Astrocyte (in vitro differentiated cells and primary cell): ENCODE measurements around the gene RAN. TPM values are rescaled to one million over a fixed set of nuclear protein-coding genes. Genes with fewer than 3 reads are reported as not detected.
A peak's percentile ranks its signal among the peaks of the same experiment; 100 is the strongest.

Experiments used
- DNase-seq: peaks from one replicate; pipeline ENCODE4 v3.0.0-alpha.2; 2010; ENCODE audit warnings: low read depth
- FAIRE-seq: peaks from 2 replicates; lab custom pipeline; 2011; peaks lifted over from hg19 to GRCh38; lab: Jason Lieb, UNC
- H2AFZ ChIP-seq: 2 replicates; pipeline ENCODE4 v1.6.0; 2012; ENCODE audit warnings: low read depth, low read length, inconsistent platforms
- H3K27ac ChIP-seq: 2 replicates; pipeline ENCODE4 v1.5.1; 2011; ENCODE audit warnings: low read depth, low read length, inconsistent platforms
- H3K27me3 ChIP-seq: 2 replicates; pipeline ENCODE4 v1.6.0; 2011; ENCODE audit warnings: low read length, inconsistent platforms; ENCODE audit not compliant: insufficient read depth
- H3K36me3 ChIP-seq: 2 replicates; pipeline ENCODE4 v1.5.1; 2011; ENCODE audit warnings: low read length, inconsistent platforms; ENCODE audit not compliant: insufficient read depth
- H3K4me1 ChIP-seq: 2 replicates; pipeline ENCODE4 v1.5.1; 2011; ENCODE audit warnings: low read length, inconsistent platforms; ENCODE audit not compliant: insufficient read depth
- H3K4me2 ChIP-seq: 2 replicates; pipeline ENCODE4 v1.6.0; 2012; ENCODE audit warnings: low read length, inconsistent platforms
- H3K4me3 ChIP-seq: 2 replicates; pipeline ENCODE4 v1.5.1; 2011; ENCODE audit warnings: low read depth, mild to moderate bottlenecking, low read length, inconsistent platforms; ENCODE audit not compliant: insufficient read depth
- H3K79me2 ChIP-seq: 2 replicates; pipeline ENCODE4 v1.6.0; 2012; ENCODE audit warnings: mild to moderate bottlenecking, low read length, inconsistent platforms; ENCODE audit not compliant: insufficient read depth
- H3K9ac ChIP-seq: 2 replicates; pipeline ENCODE4 v1.6.0; 2012; ENCODE audit warnings: mild to moderate bottlenecking, low read length, inconsistent platforms
- H3K9me3 ChIP-seq: 2 replicates; pipeline ENCODE4 v1.5.1; 2012; ENCODE audit warnings: low read depth, mild to moderate bottlenecking, low read length, inconsistent platforms; ENCODE audit not compliant: insufficient read depth
- H4K20me1 ChIP-seq: 2 replicates; pipeline ENCODE4 v1.6.0; 2012; ENCODE audit warnings: low read length, inconsistent platforms; ENCODE audit not compliant: insufficient read depth
- H3K27ac Mint-ChIP-seq: one replicate; pipeline ENCODE4 v1.8.0; 2021; ENCODE audit warnings: mild to moderate bottlenecking, mixed read lengths; ENCODE audit not compliant: unreplicated experiment
- H3K27me3 Mint-ChIP-seq: one replicate; pipeline ENCODE4 v1.8.0; 2021; ENCODE audit warnings: low read depth, mixed read lengths; ENCODE audit not compliant: unreplicated experiment
- H3K36me3 Mint-ChIP-seq: one replicate; pipeline ENCODE4 v1.8.0; 2021; ENCODE audit warnings: low read depth, mixed read lengths; ENCODE audit not compliant: unreplicated experiment
- H3K4me1 Mint-ChIP-seq: one replicate; pipeline ENCODE4 v1.8.0; 2021; ENCODE audit warnings: low read depth, mixed read lengths; ENCODE audit not compliant: unreplicated experiment
- H3K4me3 Mint-ChIP-seq: one replicate; pipeline ENCODE4 v1.8.0; 2021; ENCODE audit warnings: mild to moderate bottlenecking, moderate library complexity, mixed read lengths; ENCODE audit not compliant: unreplicated experiment
- H3K9me3 Mint-ChIP-seq: one replicate; pipeline ENCODE4 v1.8.0; 2021; ENCODE audit warnings: mild to moderate bottlenecking, mixed read lengths; ENCODE audit not compliant: unreplicated experiment
- EZH2 ChIP-seq: IDR thresholded peaks from 2 replicates; pipeline ENCODE4 v1.6.1; 2012; ENCODE audit warnings: mild to moderate bottlenecking, low read length, inconsistent platforms; ENCODE audit not compliant: insufficient read depth
- total RNA-seq: library from RNA; stranded (reverse); gene quantifications from 2 replicates; pipeline ENCODE4 v1.2.1, GENCODE V29; 2021
- TF ChIP-seq, protein P1 (sequence below): IDR thresholded peaks from 2 replicates; pipeline ENCODE4 v1.5.1; 2011; ENCODE audit warnings: low read depth, mild to moderate bottlenecking, inconsistent platforms, low read length, moderate library complexity; ENCODE audit not compliant: insufficient read depth

Gene RAN
- total RNA-seq, 1 donor from 2014 or later: 872 TPM

- Histone ChIP-seq H3K36me3 (peaks cover 44% of the 10 kb centered on the region), H3K27ac (peak overlapping the region; percentile 82), H2AFZ (no peak overlapping the region), H3K4me3 (peak overlapping the region; percentile 91), H3K9me3 (no peaks in the 10 kb centered on the region), H3K9ac (peak overlapping the region; percentile 98), H3K79me2 (peaks cover 37% of the 10 kb centered on the region), H3K4me2 (peak overlapping the region; percentile 96), H4K20me1 (peaks cover 51% of the 10 kb centered on the region), H3K4me1 (peaks cover 19% of the 10 kb centered on the region), H3K27me3 (no peaks in the 10 kb centered on the region)
- TF ChIP-seq EZH2: no peak
- peak; percentile 48 for DNase-seq
- H3K27me3 Mint-ChIP-seq: no peaks in the 10 kb centered on the region
- H3K4me3 Mint-ChIP-seq: peak overlapping the region; percentile 96
- H3K36me3 Mint-ChIP-seq: peaks cover 25% of the 10 kb centered on the region
- peaks cover 16% of the 10 kb centered on the region for H3K4me1 Mint-ChIP-seq
- H3K27ac Mint-ChIP-seq: peak overlapping the region; percentile 85
- FAIRE-seq: no peak
- no peaks in the 10 kb centered on the region for H3K9me3 Mint-ChIP-seq
These were observed 572 bp downstream of the RAN start for GRCh38 chr12:130872179-130873096.

- Histone ChIP-seq H4K20me1 (peaks cover 58% of the 10 kb centered on the region), H3K4me1 (peaks cover 19% of the 10 kb centered on the region), H3K4me2 (peak overlapping the region; percentile 96), H3K4me3 (peak overlapping the region; percentile 91), H3K79me2 (peaks cover 37% of the 10 kb centered on the region), H3K9ac (peak overlapping the region; percentile 98), H3K9me3 (no peaks in the 10 kb centered on the region), H2AFZ (no peak overlapping the region), H3K27me3 (no peaks in the 10 kb centered on the region), H3K27ac (peak overlapping the region; percentile 82), H3K36me3 (peaks cover 44% of the 10 kb centered on the region)
- no peaks in the 10 kb centered on the region for H3K27me3 Mint-ChIP-seq
- peaks cover 27% of the 10 kb centered on the region for H3K36me3 Mint-ChIP-seq
- DNase-seq (no peak), FAIRE-seq (no peak)
- peak overlapping the region; percentile 96 for H3K4me3 Mint-ChIP-seq
- H3K4me1 Mint-ChIP-seq: peaks cover 16% of the 10 kb centered on the region
- peak overlapping the region; percentile 85 for H3K27ac Mint-ChIP-seq
- H3K9me3 Mint-ChIP-seq: no peaks in the 10 kb centered on the region
- no peak for TF ChIP-seq EZH2
- TF ChIP-seq, protein P1, sequence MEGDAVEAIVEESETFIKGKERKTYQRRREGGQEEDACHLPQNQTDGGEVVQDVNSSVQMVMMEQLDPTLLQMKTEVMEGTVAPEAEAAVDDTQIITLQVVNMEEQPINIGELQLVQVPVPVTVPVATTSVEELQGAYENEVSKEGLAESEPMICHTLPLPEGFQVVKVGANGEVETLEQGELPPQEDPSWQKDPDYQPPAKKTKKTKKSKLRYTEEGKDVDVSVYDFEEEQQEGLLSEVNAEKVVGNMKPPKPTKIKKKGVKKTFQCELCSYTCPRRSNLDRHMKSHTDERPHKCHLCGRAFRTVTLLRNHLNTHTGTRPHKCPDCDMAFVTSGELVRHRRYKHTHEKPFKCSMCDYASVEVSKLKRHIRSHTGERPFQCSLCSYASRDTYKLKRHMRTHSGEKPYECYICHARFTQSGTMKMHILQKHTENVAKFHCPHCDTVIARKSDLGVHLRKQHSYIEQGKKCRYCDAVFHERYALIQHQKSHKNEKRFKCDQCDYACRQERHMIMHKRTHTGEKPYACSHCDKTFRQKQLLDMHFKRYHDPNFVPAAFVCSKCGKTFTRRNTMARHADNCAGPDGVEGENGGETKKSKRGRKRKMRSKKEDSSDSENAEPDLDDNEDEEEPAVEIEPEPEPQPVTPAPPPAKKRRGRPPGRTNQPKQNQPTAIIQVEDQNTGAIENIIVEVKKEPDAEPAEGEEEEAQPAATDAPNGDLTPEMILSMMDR: no peak
These were observed 1.4 kb downstream of the RAN start for GRCh38 chr12:130873106-130873795.

- H3K9me3 Mint-ChIP-seq: no peaks in the 10 kb centered on the region
- DNase-seq (no peak), FAIRE-seq (no peak)
- Histone ChIP-seq H3K9me3 (no peaks in the 10 kb centered on the region), H3K79me2 (peaks cover 37% of the 10 kb centered on the region), H3K4me1 (peaks cover 19% of the 10 kb centered on the region), H3K27me3 (no peaks in the 10 kb centered on the region), H3K36me3 (peaks cover 44% of the 10 kb centered on the region), H3K4me2 (peak overlapping the region; percentile 96), H3K9ac (peak overlapping the region; percentile 98), H3K27ac (no peak overlapping the region), H2AFZ (no peak overlapping the region), H3K4me3 (peak overlapping the region; percentile 91), H4K20me1 (peaks cover 62% of the 10 kb centered on the region)
- H3K27ac Mint-ChIP-seq: no peak overlapping the region
- no peaks in the 10 kb centered on the region for H3K27me3 Mint-ChIP-seq
- TF ChIP-seq, protein P1: no peak
- no peak for TF ChIP-seq EZH2
- peaks cover 27% of the 10 kb centered on the region for H3K36me3 Mint-ChIP-seq
- peaks cover 16% of the 10 kb centered on the region for H3K4me1 Mint-ChIP-seq
- H3K4me3 Mint-ChIP-seq: peak overlapping the region; percentile 96
These were observed 2.0 kb downstream of the RAN start for GRCh38 chr12:130873825-130874224.
